Measurements from ENCODE around the gene DAZAP2. TPM values are rescaled to one million over a fixed set of nuclear protein-coding genes. Genes with fewer than 3 reads are reported as not detected.
A peak's percentile ranks its signal among the peaks of the same experiment; 100 is the strongest.

Gene DAZAP2
- total RNA-seq, 1 experiment from 2014 or later = 74.2 TPM

- Mint-ChIP-seq H3K4me3 (ENCODE audit: unreplicated experiment) (peak overlapping the region; percentile 96), H3K36me3 (ENCODE audit: insufficient read depth, unreplicated experiment) (peaks cover 69% of the 10 kb centered on the region), H3K27ac (ENCODE audit: low read depth, unreplicated experiment) (no peak overlapping the region), H3K27me3 (ENCODE audit: insufficient read depth, unreplicated experiment) (no peaks in the 10 kb centered on the region), H3K4me1 (ENCODE audit: insufficient read depth, unreplicated experiment) (peaks cover 25% of the 10 kb centered on the region), H3K9me3 (ENCODE audit: unreplicated experiment) (no peaks in the 10 kb centered on the region)
- intact Hi-C loops (cut with micrococcal nuclease) = no loop called here
- ChIA-PET POLR2A (interaction anchor here (0.6 to 2.7 kb wide), 7 partner anchors 8 to 157 kb away, joined by 3 to 18 read pairs (median 4); partner anchors contain the start of gene CSRNP2), CTCF (interaction anchor here (1.2 kb wide), 1 partner anchor 100 kb away, joined by 4 read pairs; no protein-coding TSS in a partner anchor)
- TF ChIP-seq CTCF (IDR thresholded peaks at IDR 0.05; ENCODE audit: unreplicated experiment) = no peak
- DNase-seq (ENCODE audit: unreplicated experiment) = no peak
- no TSS peak for BruUV-seq (replicated peaks)
Measured at GRCh38 chr12:51240971-51241370, 2.3 kb downstream of the DAZAP2 start.

- BruUV-seq (replicated peaks) = no TSS peak
- H3K4me1 Mint-ChIP-seq (ENCODE audit: insufficient read depth, unreplicated experiment) = peaks cover 31% of the 10 kb centered on the region
- no peak overlapping the region for H3K4me3 Mint-ChIP-seq (ENCODE audit: unreplicated experiment)
- intact Hi-C loops (cut with micrococcal nuclease) = no loop called here
- H3K36me3 Mint-ChIP-seq (ENCODE audit: insufficient read depth, unreplicated experiment) = peaks cover 74% of the 10 kb centered on the region
- no peaks in the 10 kb centered on the region for H3K9me3 Mint-ChIP-seq (ENCODE audit: unreplicated experiment)
- no peaks in the 10 kb centered on the region for H3K27me3 Mint-ChIP-seq (ENCODE audit: insufficient read depth, unreplicated experiment)
- H3K27ac Mint-ChIP-seq (ENCODE audit: low read depth, unreplicated experiment) = no peak overlapping the region
- ChIA-PET POLR2A (interaction anchor here (0.9 kb wide), 1 partner anchor 99 kb away, joined by 3 read pairs; no protein-coding TSS in a partner anchor), CTCF (interaction anchor here (0.6 to 1.0 kb wide), 2 partner anchors 10 to 1086 kb away, joined by 4 to 6 read pairs; no protein-coding TSS in a partner anchor)
- no peak for TF ChIP-seq CTCF (IDR thresholded peaks at IDR 0.05; ENCODE audit: unreplicated experiment)
- DNase-seq (ENCODE audit: unreplicated experiment) = no peak
Measured at GRCh38 chr12:51242120-51242519, 3.5 kb downstream of the DAZAP2 start.

GRCh38 chr12:51242876-51243275, 4.2 kb downstream of the DAZAP2 start:
- no peak overlapping the region for H3K4me3 Mint-ChIP-seq (ENCODE audit: unreplicated experiment)
- H3K27me3 Mint-ChIP-seq (ENCODE audit: insufficient read depth, unreplicated experiment) = no peaks in the 10 kb centered on the region
- CTCF ChIA-PET = no interaction called here
- H3K36me3 Mint-ChIP-seq (ENCODE audit: insufficient read depth, unreplicated experiment) = peaks cover 71% of the 10 kb centered on the region
- no peak for TF ChIP-seq CTCF (IDR thresholded peaks at IDR 0.05; ENCODE audit: unreplicated experiment)
- POLR2A ChIA-PET = interaction anchor here (1.0 kb wide), 1 partner anchor 173 kb away, joined by 3 read pairs; no protein-coding TSS in a partner anchor
- no peak for DNase-seq (ENCODE audit: unreplicated experiment)
- H3K27ac Mint-ChIP-seq (ENCODE audit: low read depth, unreplicated experiment) = peak overlapping the region; percentile 43
- intact Hi-C loops (cut with micrococcal nuclease) = no loop called here
- peaks cover 29% of the 10 kb centered on the region for H3K4me1 Mint-ChIP-seq (ENCODE audit: insufficient read depth, unreplicated experiment)
- no peaks in the 10 kb centered on the region for H3K9me3 Mint-ChIP-seq (ENCODE audit: unreplicated experiment)
- TSS peak; percentile 1 for BruUV-seq (replicated peaks)

- no peak for TF ChIP-seq CTCF (IDR thresholded peaks at IDR 0.05; ENCODE audit: unreplicated experiment)
- H3K9me3 Mint-ChIP-seq (ENCODE audit: unreplicated experiment) = no peaks in the 10 kb centered on the region
- intact Hi-C loops (cut with micrococcal nuclease) = no loop called here
- POLR2A ChIA-PET = interaction anchor here (1.2 to 1.5 kb wide), 2 partner anchors 11 to 97 kb away, joined by 3 to 4 read pairs; no protein-coding TSS in a partner anchor
- no peak for DNase-seq (ENCODE audit: unreplicated experiment)
- CTCF ChIA-PET = interaction anchor here (0.5 to 0.6 kb wide), 3 partner anchors 75 to 981 kb away, joined by 3 read pairs; no protein-coding TSS in a partner anchor
- H3K27me3 Mint-ChIP-seq (ENCODE audit: insufficient read depth, unreplicated experiment) = no peaks in the 10 kb centered on the region
- peaks cover 61% of the 10 kb centered on the region for H3K36me3 Mint-ChIP-seq (ENCODE audit: insufficient read depth, unreplicated experiment)
- no peak overlapping the region for H3K4me3 Mint-ChIP-seq (ENCODE audit: unreplicated experiment)
- no TSS peak for BruUV-seq (replicated peaks)
- H3K27ac Mint-ChIP-seq (ENCODE audit: low read depth, unreplicated experiment) = no peak overlapping the region
- H3K4me1 Mint-ChIP-seq (ENCODE audit: insufficient read depth, unreplicated experiment) = peaks cover 25% of the 10 kb centered on the region
Measured at GRCh38 chr12:51244269-51244668, 5.6 kb downstream of the DAZAP2 start.
